DMS 273 (cell line): ENCODE results near the gene ZFPM1.
"Not testable (repeated sequence)": the region's sequence is repeated elsewhere in the genome, so short reads cannot be mapped to it uniquely, and the experiment has no call there.

ENCODE experiments used
- DNase-seq: peaks from one replicate; lab custom pipeline; 2025; ENCODE audit not compliant: unreplicated experiment; lab: John Stamatoyannopoulos, UW

Gene ZFPM1

GRCh38 chr16:88453217-88453531, at the start of gene ZFPM1:
ZFPM1 (plus strand) TSS chr16:88453280; CDS start chr16:88453639, 359 bp downstream.
- no peak for DNase-seq

- DNase-seq: no peak
These were observed 49.1 kb upstream of the ZFPM1 start for GRCh38 chr16:88403794-88404581.

- no peak for DNase-seq
These were observed 48.3 kb upstream of the ZFPM1 start for GRCh38 chr16:88404769-88405168.

- no peak for DNase-seq
These were observed 47.6 kb upstream of the ZFPM1 start for GRCh38 chr16:88405216-88406060.

GRCh38 chr16:88406096-88407041, 46.7 kb upstream of the ZFPM1 start:
- DNase-seq: no peak

- no peak for DNase-seq
These were observed 46.0 kb upstream of the ZFPM1 start for GRCh38 chr16:88407042-88407420.

- no peak for DNase-seq
These were observed 45.3 kb upstream of the ZFPM1 start for GRCh38 chr16:88407807-88408206.

GRCh38 chr16:88408561-88409142, 44.4 kb upstream of the ZFPM1 start:
- DNase-seq: no peak

- no peak for DNase-seq
These were observed 43.6 kb upstream of the ZFPM1 start for GRCh38 chr16:88409296-88410065.

GRCh38 chr16:88410297-88410968, 42.6 kb upstream of the ZFPM1 start:
- not testable (repeated sequence) for DNase-seq

GRCh38 chr16:88411951-88412576, 41.0 kb upstream of the ZFPM1 start:
- no peak for DNase-seq

GRCh38 chr16:88412766-88413165, 40.3 kb upstream of the ZFPM1 start:
- DNase-seq: no peak

- no peak for DNase-seq
These were observed 39.8 kb upstream of the ZFPM1 start for GRCh38 chr16:88413231-88413630.

GRCh38 chr16:88413631-88414030, 39.4 kb upstream of the ZFPM1 start:
- no peak for DNase-seq

- DNase-seq: no peak
These were observed 38.3 kb upstream of the ZFPM1 start for GRCh38 chr16:88414521-88415380.

- no peak for DNase-seq
These were observed 37.7 kb upstream of the ZFPM1 start for GRCh38 chr16:88415381-88415705.

- DNase-seq: no peak
These were observed 37.3 kb upstream of the ZFPM1 start for GRCh38 chr16:88415713-88416323.

GRCh38 chr16:88416686-88417085, 36.4 kb upstream of the ZFPM1 start:
- no peak for DNase-seq
